HG03280 (cell line): ENCODE measurements around the gene AKT1.

Source experiments
- ATAC-seq: cut with Tn5 transposase; IDR thresholded peaks from one replicate; pipeline ENCODE4 v1.9.1; 2021; ENCODE audit warnings: mild to moderate bottlenecking, moderate library complexity; ENCODE audit not compliant: unreplicated experiment

AKT1 gene

DNA sequence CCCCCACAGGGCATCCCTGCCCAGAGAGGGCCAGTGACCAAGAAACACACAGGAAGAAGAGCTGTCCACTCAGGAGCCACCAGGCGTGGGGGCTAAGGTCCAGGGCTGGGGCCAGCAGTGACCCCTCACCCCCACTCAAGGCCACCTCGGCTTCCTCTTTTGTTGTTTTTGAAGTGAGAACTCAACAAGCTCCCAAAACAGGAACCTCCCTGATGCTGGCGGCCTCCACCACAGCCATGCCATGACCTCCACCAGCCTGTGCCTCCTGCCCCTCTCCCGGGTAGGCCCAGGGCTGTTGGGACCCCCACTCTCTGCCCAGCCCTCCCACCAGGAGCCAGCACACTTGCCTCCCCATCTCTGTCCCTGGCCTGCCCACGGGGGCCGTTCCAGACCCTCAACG, 7.8 kb downstream of the AKT1 start:
- no peak for ATAC-seq

DNA sequence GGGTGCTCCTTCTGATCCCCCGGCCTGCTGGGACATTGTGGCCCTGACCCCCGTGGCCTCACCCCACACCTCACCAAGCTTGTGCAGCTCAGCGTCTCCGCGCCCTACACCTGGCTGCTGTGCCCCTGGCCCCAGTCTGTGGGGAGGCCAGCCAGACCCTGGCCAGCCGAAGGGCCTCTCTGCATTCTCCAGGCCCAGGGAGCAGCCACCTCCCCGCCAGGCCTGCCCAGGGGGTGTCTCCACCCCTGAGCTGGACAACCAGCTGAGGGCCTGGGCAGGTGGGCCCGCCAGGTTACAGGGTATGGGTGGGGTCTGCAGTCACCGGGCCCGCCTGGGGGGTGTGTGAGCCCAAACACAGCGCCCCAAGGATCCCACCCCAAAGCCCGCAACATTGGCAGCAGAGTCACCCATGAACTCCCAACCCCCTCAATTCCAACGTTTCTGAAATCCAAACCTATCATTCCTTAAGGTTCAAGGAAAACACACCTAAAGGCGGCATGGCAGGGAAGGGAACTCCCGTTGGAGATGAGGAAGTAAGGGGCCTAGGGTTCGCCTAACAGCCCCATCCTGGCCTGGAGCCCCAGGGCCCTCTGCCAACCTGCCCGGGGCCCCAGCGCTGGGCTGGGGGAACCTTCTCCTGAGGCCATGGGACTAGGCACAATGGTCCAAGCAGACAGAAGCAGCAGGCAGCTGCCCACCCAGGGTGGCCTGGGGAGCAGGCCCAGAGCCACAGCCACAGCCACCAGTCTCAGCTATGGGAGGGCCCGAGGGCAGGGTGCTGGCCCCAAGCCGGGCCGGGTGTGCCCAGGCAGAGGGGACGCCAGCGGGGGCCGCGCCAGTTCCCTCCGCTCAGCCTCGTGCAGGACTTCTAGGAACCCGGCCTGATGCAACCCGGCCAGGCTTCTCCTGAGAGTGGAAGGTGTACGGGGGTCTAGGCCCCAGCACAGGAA, 8.5 kb downstream of the AKT1 start:
- no peak for ATAC-seq

DNA sequence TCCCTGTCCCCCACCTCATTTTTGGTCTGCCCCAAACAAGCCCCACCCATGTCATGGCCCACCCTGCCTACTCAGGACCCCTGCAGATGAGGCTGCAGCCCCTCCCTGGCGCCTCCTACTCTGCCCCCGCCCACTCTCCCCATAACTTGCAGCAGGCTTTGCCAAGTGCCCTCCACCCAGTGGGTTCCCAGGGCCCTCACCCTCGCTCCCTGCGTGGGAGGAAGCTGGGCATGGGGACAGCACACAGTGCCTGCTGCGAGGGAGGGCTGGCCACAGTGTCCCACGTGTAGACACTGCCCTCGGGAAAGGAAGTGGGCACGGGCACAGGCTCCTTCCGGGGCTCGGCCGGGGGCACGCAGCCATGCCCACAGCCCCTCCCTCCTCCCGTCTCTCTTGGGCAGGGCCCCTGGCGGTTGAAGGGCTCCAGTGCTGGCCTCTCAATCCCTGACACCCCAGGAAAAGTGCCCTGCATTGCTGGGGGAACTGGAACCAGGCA, 9.4 kb downstream of the AKT1 start:
- ATAC-seq = no peak

DNA sequence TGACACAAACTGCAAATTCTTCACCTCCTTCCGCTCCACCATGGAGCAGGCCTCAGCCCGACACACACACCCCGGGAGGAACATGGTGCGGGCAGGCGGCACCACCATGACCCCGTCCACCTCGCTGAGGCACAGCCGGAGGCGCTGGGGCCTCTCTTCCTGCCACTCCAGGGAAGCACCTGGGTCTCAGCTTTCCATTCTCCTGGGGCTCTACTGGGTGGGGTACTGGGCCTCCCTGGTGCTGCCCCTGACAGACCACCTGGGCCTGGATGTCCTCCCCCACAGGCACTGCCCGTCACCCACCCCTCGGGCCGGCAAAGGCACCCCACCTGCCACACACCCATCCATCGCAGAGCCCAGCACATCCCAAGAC, 9.9 kb downstream of the AKT1 start:
- no peak for ATAC-seq

DNA sequence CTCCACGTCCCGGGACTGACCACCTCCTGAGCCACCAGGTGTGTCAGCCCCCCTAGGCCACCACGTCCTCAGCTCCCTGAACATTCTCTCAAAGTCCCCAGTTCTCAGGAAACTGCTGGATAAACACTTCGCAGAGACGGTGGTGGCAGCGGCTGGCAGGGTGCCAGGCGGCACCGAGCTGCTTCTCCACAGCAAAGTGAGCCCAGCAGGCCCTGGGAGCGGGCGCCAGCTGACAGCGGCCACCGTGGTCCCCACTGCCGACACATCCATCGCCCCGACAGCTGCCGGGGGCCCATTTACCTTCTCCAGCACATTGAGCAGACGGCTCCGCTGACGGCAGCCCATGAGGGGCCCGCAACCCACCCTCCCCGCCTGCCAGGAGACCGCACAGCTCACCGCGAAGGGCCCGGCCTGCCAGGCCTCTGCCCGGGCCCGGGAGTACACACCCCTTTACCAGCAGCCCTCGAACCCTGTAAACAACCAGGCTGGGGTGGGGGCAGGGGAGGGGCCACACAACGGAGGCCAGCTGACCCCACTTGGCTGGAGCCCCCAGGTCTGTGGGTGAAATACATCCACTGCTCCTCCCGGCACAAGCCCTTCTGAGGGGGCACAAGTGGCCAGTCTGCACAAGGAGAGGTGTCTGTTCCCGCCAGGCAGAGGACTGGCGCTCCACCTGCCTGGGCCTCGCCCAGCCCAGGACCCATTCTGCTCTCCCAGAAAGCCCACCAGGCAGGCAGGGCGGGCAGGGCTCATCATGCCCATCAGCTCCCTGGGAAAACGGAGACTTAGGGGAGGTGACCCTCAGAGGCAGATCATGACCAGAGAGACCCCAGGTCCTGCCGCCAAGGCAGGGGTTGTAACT, 10.5 kb downstream of the AKT1 start:
- no peak for ATAC-seq

DNA sequence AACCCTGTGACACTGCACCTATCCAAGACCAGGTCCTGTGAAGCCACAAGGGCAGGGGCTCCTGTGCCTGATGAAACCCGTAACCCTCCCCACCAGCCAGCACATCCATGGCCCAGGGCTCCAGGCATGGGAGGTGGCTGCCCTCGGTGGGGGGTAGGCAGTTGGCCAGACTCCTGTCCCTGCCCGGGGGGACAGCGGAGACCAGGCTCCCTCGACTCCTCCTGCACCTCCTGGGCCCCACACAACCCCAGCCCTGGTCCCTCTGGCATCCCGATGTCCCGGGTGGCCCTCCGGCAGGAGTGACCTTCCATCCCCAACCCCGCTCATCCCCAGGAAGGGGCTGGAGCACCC, 11.4 kb downstream of the AKT1 start:
- ATAC-seq = no peak

DNA sequence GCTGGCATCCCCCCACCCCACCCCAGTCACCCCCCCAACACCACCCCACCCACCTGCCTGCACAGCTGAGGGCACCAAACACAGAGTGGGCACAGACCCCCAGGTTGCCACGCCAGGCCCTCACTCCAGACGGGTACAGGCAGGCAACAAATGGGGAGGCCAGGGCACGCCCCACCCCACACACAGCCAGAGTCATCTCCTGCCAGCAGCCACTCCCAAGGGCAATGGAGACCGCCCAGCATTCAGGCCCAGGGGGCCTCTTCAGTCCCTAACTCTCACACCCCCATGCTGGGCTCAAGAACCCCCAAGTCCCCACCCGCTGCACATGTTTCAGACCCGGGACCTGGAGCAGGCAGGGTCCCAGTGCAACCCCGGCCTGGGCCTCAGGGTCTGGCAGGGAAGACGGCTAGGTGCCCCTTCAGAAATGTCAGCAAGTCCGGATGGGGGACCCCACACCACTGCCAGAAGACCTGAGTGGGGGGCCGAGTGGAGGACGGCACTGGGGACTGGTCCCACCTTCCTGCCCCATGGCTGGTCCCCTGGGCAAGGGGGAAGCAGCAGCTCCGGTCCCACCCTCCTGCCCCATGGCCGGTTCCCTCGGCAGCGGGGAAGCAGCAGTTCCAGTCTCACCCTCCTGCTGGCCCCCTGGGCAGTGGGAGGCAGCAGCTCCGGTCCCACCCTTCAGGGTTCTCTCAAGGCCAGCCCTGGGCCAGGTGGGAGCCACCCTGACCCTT, 11.9 kb downstream of the AKT1 start:
- ATAC-seq = no peak

DNA sequence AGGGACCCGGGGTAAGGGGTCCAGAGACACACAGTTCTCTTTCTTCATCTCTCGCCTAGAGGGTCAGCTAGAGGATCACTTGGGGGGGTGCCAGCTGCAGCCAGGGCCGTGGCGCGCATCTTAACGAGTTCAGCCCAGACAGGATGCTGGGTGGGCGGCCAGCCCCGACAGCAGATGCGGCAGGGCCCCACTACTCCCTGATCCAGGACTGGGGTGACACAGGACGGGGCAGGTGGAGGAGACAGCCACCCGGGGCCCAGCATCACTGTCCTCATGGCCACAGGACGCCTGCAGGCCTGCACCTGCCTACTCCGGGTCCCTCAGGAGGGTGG, 12.8 kb downstream of the AKT1 start:
- no peak for ATAC-seq

DNA sequence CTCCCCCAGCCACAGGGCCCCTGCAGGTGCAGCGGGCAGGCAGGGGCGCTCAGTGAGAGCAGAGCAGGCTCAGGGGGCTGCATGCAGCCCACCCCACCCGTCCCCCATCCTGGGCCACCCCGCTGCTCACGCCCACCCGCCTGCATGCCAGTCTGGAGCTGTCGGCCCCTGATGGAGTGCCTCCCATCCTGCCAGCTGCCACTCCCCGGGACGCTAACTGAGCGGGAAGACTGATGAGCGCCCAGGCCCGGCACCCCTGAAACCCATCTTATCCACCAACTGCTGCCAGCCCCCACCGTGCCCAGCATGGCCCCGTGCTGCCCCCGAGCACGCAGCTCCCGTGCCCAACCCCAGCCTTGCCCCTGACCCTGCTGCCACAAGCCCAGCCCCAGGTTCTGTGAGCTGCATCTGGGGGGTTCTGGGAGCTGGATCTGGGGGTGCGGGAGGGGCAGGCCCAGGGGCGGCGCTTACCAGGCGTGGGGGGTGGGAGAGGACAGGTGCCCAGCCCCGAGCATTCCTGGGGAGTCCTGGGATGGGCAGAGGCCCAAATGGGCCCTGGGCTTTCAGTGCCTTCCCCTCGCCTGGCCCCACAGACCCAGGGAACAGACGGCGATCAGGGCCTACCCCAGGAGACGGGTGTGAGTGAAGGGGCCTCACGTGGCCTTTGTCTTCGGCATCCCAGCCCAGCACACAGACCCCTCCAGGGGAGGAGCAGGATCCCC, 13.3 kb downstream of the AKT1 start:
- no peak for ATAC-seq

DNA sequence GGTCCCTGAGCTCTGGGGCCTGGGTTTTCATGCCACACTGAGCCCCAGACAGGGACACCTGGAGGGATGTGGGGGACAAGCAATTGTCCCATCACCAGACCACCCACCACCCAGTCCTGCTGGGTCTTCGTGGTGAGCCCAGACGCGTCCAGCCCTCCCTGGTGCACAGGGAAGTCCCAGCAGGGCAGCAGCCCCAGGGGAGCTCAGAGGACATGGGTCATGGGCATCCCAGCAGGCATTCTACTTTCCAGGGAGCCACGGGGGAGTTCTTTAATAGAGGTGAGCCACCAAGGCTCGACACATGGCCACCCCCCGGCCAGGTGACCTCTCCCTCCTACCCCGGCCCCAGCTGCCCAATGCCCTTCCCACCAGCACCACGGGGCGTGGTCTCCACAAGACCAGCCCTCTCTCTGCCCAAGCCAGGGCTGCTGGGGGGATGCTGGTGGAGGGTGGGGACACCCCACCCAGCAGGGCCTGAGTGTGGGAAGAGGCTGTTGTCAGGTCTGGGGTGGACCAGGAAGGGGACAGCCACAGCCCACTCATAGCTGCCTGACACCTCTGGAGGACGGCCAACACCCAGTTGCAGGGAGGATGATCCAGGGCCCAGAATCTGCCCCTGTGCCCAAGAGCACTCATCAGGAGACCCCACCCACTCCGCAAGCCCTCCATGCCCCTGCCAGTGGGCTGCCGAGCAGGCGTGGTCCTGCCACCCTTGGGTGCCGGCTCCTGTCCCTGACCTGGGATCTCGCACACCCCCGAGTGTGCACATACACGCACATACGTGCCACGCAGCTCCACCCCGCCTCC, 14.1 kb downstream of the AKT1 start:
- no peak for ATAC-seq

DNA sequence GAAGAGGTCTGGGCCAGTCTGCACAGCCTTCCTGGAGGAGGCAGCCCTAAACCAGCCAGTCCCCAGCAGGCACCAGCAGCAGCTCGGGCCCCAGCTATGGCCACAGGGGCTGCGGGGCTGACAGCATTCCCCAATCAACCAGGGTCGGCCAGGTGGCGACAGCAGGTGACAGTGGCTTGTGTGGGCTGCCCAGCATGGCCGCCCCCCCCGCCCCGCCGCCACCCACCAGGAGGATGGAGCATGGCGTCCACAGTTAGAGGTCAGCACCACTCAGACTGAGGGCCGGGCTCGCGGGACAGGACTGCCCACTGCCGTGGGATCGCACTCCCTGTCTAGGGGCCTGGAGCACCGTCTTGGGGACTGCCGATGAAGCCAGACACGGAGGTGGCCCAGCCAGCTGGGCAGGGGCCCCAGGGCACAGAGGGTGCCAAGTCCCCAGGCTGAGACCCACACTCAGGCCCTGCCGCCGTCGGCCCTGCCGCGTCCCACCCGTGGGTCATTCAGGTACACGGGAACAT, 15.0 kb downstream of the AKT1 start:
- no peak for ATAC-seq

DNA sequence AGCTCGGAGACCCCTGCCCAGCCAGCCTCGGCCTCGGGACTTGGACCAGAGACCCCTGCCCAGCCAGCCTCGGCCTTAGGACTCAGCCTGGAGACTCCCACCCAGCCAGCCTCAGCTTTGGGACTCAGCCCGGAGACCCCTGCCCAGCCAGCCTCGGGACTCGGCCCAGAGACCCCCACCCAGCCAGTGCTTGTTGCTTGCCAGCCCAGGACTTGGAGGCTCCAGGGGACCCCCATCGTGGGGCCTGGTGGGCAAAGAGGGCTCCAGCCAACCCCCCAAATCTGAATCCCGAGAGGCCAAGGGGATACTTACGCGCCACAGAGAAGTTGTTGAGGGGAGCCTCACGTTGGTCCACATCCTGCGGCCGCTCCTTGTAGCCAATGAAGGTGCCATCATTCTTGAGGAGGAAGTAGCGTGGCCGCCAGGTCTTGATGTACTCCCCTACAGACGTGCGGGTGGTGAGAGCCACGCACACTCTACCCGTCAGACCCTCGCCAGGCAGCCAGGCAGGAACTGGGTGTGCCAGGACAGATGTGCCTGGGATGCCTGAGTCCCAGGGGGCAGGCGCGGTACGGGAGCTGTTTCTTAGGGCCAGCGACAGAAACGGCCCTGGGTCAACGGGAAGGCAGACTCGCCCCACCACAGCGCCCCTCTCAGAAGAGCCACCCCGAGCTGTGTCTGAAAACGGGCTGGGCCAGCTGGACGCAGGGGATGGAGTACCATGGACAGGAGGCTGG, 15.6 kb downstream of the AKT1 start:
- no peak for ATAC-seq

DNA sequence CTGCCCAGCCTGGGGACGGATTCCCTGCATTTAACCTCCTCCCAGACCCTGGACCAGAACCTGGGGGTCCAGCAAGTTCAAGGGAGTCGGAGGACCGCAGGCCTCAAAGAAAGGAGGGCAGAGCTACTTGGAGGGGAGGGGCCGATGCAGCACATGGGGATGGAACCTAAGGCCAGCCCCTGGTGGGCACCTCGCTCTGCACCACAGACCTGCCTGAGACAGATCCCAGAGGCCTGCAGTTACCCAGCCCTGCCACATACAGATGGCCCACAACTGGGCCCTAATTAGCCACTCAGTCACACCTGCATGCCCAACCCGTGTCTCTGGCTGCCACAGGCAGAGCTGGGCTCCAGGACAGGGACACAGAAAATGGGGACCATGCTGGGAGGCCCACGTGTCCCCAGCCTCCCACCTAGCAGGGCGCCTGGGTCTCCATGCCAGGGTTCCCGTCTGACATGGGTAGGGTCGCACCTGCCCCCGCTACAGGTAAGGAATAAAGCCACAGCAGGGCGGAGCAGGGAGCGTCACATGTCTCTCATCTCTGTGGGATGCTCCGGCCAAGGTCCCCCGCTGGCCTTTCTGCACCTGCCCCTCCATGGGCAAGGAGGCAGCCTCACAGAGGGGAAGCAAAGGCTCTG, 16.7 kb downstream of the AKT1 start:
- no peak for ATAC-seq

DNA sequence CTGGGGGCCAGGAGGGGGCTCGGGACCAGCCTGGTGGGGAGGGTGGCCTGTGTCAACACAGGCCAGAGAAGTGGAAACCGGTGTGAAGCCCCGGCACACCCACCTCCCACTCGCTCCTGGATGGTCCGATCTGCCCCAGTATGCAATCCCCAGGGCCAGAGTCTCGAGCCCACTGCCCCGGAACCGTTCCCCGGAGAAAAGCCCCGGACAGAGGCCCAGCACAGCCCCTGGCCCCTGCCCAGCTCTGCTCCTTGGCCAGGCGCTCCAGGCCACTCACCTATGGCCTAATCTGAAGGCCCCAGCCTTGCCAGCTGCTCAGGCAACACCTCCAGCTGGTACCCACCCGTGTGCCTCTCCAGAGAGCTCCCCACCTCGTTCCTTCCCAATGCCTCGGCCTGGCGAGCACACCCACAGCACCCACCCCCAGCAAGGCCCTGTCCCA, 17.7 kb downstream of the AKT1 start:
- no peak for ATAC-seq

DNA sequence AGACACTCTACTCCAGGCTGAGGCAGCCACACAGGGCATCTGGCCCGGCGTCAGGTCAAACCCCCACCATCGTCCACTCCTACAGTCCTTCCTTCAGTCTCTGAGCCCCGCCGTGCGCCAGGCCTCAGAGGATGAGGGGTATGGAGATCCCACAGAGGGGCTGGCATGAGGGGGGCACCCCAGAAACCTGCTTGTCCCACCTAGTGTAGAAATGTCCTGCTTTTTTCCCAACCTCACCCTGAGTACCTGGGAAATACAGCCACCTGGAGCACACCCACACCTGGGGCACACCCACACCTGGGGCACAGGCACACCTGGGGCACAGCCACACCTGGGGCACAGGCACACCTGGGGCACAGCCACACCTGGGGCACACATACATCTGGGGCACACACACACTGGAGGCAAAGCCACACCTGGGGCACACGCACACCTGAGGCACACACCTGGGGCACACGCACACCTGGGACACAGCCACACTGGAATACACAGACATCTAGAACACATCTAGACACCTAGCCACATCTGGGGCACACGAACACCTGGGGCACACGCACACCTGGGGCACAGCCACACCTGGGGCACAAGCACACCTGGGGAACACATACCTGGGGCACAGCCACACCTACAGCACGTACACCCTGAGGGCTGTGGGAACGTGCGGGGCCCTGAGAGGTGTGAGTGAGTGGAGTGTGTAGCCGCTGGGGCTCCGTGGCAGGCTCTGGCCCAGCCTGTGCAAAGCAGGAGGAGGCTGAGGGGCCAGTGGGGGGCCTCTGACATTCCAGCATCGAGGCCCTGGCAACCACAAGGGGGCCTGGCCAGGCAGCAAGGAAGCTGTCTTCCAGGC, 18.4 kb downstream of the AKT1 start:
- no peak for ATAC-seq

DNA sequence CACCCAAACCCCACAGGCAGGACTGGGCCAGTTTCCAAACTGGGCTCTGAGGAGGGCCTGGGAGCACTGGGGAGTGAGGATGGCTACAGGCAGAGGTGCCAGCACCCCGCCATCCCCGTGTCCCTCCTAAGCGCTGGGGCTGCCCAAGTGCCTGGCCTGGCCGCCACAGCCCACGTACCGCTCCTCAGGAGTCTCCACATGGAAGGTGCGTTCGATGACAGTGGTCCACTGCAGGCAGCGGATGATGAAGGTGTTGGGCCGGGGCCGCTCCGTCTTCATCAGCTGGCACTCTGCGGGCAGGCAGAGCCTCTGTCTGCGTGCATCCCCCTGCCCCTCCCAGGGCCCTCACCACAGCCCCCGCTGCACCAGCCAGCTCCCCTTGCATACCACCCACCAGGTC, 19.1 kb downstream of the AKT1 start:
- no peak for ATAC-seq

DNA sequence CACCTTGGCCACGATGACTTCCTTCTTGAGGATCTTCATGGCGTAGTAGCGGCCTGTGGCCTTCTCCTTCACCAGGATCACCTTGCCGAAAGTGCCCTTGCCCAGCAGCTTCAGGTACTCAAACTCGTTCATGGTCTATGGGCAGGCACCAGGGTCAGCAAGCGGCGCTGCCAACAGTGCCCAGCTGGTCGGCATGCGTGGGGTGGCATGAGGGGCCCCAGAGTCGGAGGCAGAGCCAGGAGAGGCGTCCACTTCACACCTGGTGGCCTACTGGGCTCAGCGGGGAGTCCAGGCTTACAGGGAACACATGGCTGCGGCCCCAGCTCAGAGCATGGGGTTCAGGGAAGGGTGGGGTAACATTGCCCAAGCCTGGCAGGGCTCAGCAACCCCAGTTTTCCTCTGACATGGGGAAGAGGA, 20.5 kb downstream of the AKT1 start:
- ATAC-seq = no peak
